SK-N-SH (cell line): ENCODE measurements around the gene NCAN.

Experiments
- CHD2 ChIP-seq: fragments of 150-350 bp; IDR thresholded peaks from 2 replicates; pipeline ENCODE4 v1.6.1; 2018; ENCODE audit warnings: low read length; ENCODE audit not compliant: partially characterized antibody
- CTCF ChIP-seq: fragments of 200-600 bp; sonication (generic); IDR thresholded peaks from 2 replicates; pipeline ENCODE4 v1.6.1; 2017; ENCODE audit warnings: antibody characterized with exemption, mild to moderate bottlenecking, moderate library complexity
- EP300 ChIP-seq, 2 experiments: IDR thresholded peaks; 2 replicates each; pipeline versions ENCODE4 v1.4.0 to v1.6.1; 2012; ENCODE audit warnings: borderline replicate concordance in 1 of 2, low read depth in 1 of 2, low read length in 1 of 2
- GABPA ChIP-seq: IDR thresholded peaks from 2 replicates; pipeline ENCODE4 v1.4.0; 2012; ENCODE audit warnings: low read depth, mild to moderate bottlenecking
- NFIC ChIP-seq: IDR thresholded peaks from 2 replicates; pipeline ENCODE4 v1.4.0; 2012; ENCODE audit warnings: borderline replicate concordance
- RCOR1 ChIP-seq: fragments of 150-350 bp; IDR thresholded peaks from 2 replicates; pipeline ENCODE4 v1.6.1; 2017; ENCODE audit warnings: antibody characterized with exemption, low read length
- TCF12 ChIP-seq: IDR thresholded peaks from 2 replicates; pipeline ENCODE4 v1.4.0; 2012
- YY1 ChIP-seq: IDR thresholded peaks from 2 replicates; pipeline ENCODE4 v1.4.0; 2012; ENCODE audit warnings: low read depth, mild to moderate bottlenecking
- TF ChIP-seq, protein P1 (sequence below): IDR thresholded peaks from 2 replicates; pipeline ENCODE4 v1.4.0; 2012; ENCODE audit warnings: low read depth

DNA sequence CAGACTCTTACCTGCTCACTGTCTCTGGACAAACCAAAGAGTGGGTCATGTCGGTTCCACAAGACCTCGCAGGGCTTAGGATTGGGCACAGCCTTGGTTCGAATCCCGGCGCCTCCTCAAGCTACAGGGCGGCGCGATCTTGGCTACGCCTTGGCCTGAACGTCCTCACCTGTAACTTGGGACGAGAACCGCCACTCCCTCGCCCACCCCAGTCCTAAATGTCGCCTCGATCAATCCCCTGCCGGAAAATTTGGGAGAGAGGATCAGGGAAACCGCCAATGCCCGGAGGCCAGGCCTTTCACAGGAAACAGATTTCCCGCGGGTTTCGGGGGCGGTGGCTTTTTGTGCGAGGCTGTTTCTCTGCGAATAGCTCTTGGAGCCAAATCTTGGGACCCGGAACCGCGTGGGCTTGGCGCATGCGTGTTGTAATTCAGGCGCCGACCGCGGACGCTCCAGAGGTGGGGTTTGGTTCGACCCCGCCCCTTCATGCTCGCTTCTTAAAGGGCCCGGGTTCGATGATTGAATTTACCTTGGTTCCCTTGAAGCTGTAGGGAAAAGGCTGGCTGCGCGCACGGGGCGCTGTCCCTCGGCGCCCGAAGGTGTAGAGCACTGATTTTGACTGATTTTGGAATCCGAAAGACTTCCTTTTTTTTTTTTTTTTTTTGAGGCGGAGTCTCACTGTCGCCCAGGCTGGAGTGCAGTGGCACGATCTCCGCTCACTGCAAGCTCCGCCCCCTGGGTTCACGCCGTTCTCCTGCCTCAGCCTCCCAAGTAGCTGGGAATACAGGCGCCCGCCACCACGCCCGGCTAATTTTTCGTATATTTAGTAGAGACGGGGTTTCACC, 8.5 kb upstream of the NCAN start, which contains the start of gene NR2C2AP:
- TF ChIP-seq RCOR1 (no peak), YY1 (no peak), CTCF (no peak), TCF12 (no peak), CHD2 (peak; percentile 33), EP300 (IDR thresholded peaks at IDR 0.05; ENCODE audit: borderline replicate concordance in 1 of 2, low read depth in 1 of 2, low read length in 1 of 2) (no peak), NFIC (no peak), GABPA (peak; percentile 57)
- TF ChIP-seq, protein P1, sequence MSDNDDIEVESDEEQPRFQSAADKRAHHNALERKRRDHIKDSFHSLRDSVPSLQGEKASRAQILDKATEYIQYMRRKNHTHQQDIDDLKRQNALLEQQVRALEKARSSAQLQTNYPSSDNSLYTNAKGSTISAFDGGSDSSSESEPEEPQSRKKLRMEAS = peak; percentile 89
